ENCODE results near the gene MRPL36. TPM values are rescaled to one million over a fixed set of nuclear protein-coding genes. Genes with fewer than 3 reads are reported as not detected.

The MRPL36 gene
- total and polyA plus RNA-seq, 2 of the 4 experiments (the other 2 are of a cell fraction), result 85.9 to 103 TPM

GRCh38 chr5:1834022-1834551 lies 34.5 kb upstream of the MRPL36 start:
- Histone ChIP-seq H2AK9ac (replicated peaks; ENCODE audit: low read depth, low read length, poor library complexity) (peak overlapping the region; percentile 42), H3K23ac (ENCODE audit: low read depth, low read length) (no peak overlapping the region), H4K5ac (ENCODE audit: low read depth, low read length) (no peak overlapping the region), H3K9ac (ENCODE audit: low read depth, low read length) (no peak overlapping the region), H4K91ac (ENCODE audit: insufficient read depth, low read depth, low read length) (no peak overlapping the region), H3K79me1 (ENCODE audit: low read depth in 1 of 2, low read length in 2 of 2) (no peaks in the 10 kb centered on the region), H3K4ac (ENCODE audit: low read depth, low read length) (no peak overlapping the region), H3K27ac (ENCODE audit: insufficient read depth, low read length) (no peak overlapping the region), H3K9me3 (ENCODE audit: control insufficient read depth, insufficient read depth, low read length) (no peaks in the 10 kb centered on the region), H3K36me3 (ENCODE audit: control insufficient read depth, insufficient read depth, low read length) (no peaks in the 10 kb centered on the region), H3K4me2 (ENCODE audit: low read depth, low read length) (no peak overlapping the region), H2AK5ac (ENCODE audit: low read depth, low read length) (no peak overlapping the region), H2BK20ac (ENCODE audit: low read depth, low read length) (no peak overlapping the region), H3K4me1 (ENCODE audit: control insufficient read depth, insufficient read depth, low read length) (no peaks in the 10 kb centered on the region; the same call in 1 of the 2 replicates), H2BK15ac (ENCODE audit: low read depth, low read length) (no peak overlapping the region), H4K20me1 (ENCODE audit: insufficient read depth, low read length) (no peaks in the 10 kb centered on the region), H3K14ac (replicated peaks; ENCODE audit: low read depth, low read length) (no peak overlapping the region), H2AFZ (replicated peaks; ENCODE audit: low read length, poor library complexity) (no peak overlapping the region), H3K56ac (ENCODE audit: extremely low read depth, insufficient read depth, low read length) (no peak overlapping the region), H3K9me1 (ENCODE audit: insufficient read depth, low read length) (no peaks in the 10 kb centered on the region), H4K8ac (ENCODE audit: low read depth in 2 of 2, low read length in 2 of 2) (no peak overlapping the region), H2BK5ac (ENCODE audit: low read depth, low read length, poor library complexity, severe bottlenecking) (no peak overlapping the region), H3K18ac (ENCODE audit: low read depth, low read length) (no peak overlapping the region), H3K4me3 (ENCODE audit: insufficient read depth, low read depth, low read length) (no peak overlapping the region), H3K27me3 (ENCODE audit: control insufficient read depth, insufficient read depth, low read length) (peaks cover 41% of the 10 kb centered on the region), H2BK120ac (ENCODE audit: low read depth, low read length) (no peak overlapping the region)
- dilution Hi-C loops (cut with HindIII; ENCODE audit: low sequenced_read_pairs, unreplicated experiment) (no loop called here), intact Hi-C loops (cut with micrococcal nuclease) (no loop called here), in situ Hi-C loops (cut with MboI; ENCODE audit: low sequenced_read_pairs) (no loop called here)
- no TSS peak for BruUV-seq (replicated peaks)
- ChIA-PET POLR2A (ENCODE audit: unreplicated experiment) (no interaction called here), CTCF (no interaction called here)
- DNase-seq, result no peak
- TF ChIP-seq RCOR1 (IDR thresholded peaks at IDR 0.05; ENCODE audit: insufficient replicate concordance, low read length), result no peak
- TF ChIP-seq CEBPB (IDR thresholded peaks at IDR 0.05; ENCODE audit: low read depth, low read length), result no peak
- TF ChIP-seq FOS (IDR thresholded peaks at IDR 0.05; ENCODE audit: low read depth, low read length), result no peak
- TF ChIP-seq SMC3 (IDR thresholded peaks at IDR 0.05; ENCODE audit: low read depth, low read length), result no peak
- TF ChIP-seq USF2 (IDR thresholded peaks at IDR 0.05; ENCODE audit: low read depth, low read length), result no peak
- no peak for TF ChIP-seq MAZ (IDR thresholded peaks at IDR 0.05; ENCODE audit: borderline replicate concordance, low read depth, low read length)
- no peak for TF ChIP-seq ELK1 (IDR thresholded peaks at IDR 0.05; ENCODE audit: borderline replicate concordance, low read depth, low read length)
- no peak for TF ChIP-seq MAFK (IDR thresholded peaks at IDR 0.05; ENCODE audit: low read depth, low read length)
- no peak for TF ChIP-seq POLR2A (IDR thresholded peaks at IDR 0.05; ENCODE audit: low read depth, low read length)
- TF ChIP-seq RFX5 (IDR thresholded peaks at IDR 0.05; ENCODE audit: low read depth, low read length), result no peak
- no peak for TF ChIP-seq MXI1 (IDR thresholded peaks at IDR 0.05; ENCODE audit: borderline replicate concordance, low read depth, low read length)
- no peak for TF ChIP-seq CHD1 (IDR thresholded peaks at IDR 0.05; ENCODE audit: low read depth, low read length)
- no peak for TF ChIP-seq CTCF (conservative IDR thresholded peaks at IDR 0.05; ENCODE audit: low read depth, low read length)
- no peak for TF ChIP-seq BHLHE40 (IDR thresholded peaks at IDR 0.05; ENCODE audit: low read depth, low read length)
- 77% methylated on average over 14 of the region's 22 CpGs; no CpG with 5 or more reads in 1 of the 2 experiments for WGBS, 2 experiments (ENCODE audit: extremely low coverage in 2 of 2, insufficient read length in 1 of 2)
- no peak for ATAC-seq (ENCODE audit: low read depth)

Data from IMR-90 (cell line).